Left lung (tissue), 10 donors: Measurements from ENCODE around the gene SPSB4. TPM values are rescaled to one million over a fixed set of nuclear protein-coding genes. Genes with fewer than 3 reads are reported as not detected.

Experiments used
- ATAC-seq: fragments of 200-7000 bp; cut with Tn5 transposase; one replicate; pipeline ENCODE4 v1.9.1; 2020; ENCODE audit warnings: moderate library complexity
- DNase-seq, 4 donors: peaks; one replicate each; pipeline ENCODE4 v3.0.0-alpha.2; 2013 to 2020
- H3K27ac ChIP-seq, 2 donors: fragments of 200-600 bp; sonication (generic) in 1 of 2; one replicate each; pipeline versions ENCODE4 v1.5.0 to v1.8.0; 2020 to 2021
- H3K27me3 ChIP-seq, 2 donors: fragments of 200-600 bp; sonication (generic) in 1 of 2; one replicate each; pipeline versions ENCODE4 v1.5.0 to v1.8.0; 2020 to 2021
- H3K36me3 ChIP-seq, 2 donors: fragments of 200-600 bp; sonication (generic) in 1 of 2; one replicate each; pipeline versions ENCODE4 v1.5.0 to v1.8.0; 2020 to 2021
- H3K4me1 ChIP-seq, 2 donors: fragments of 200-600 bp; one replicate each; pipeline ENCODE4 v1.8.0; 2021
- H3K4me3 ChIP-seq, 2 donors: fragments of 200-600 bp; sonication (generic) in 1 of 2; one replicate each; pipeline versions ENCODE4 v1.5.0 to v1.8.0; 2020 to 2021; ENCODE audit warnings: mild to moderate bottlenecking in 1 of 2
- H3K9me3 ChIP-seq, 2 donors: fragments of 200-600 bp; sonication (generic) in 1 of 2; one replicate each; pipeline versions ENCODE4 v1.5.0 to v1.8.0; 2020 to 2021
- CTCF ChIP-seq, 2 donors: fragments of 200-600 bp; sonication (generic) in 1 of 2; IDR thresholded peaks; one replicate each; pipeline versions ENCODE4 v1.5.0 to v1.8.0; 2021; ENCODE audit warnings: antibody characterized with exemption in 2 of 2
- intact Hi-C, 2 donors: fragments of 100-400 bp; cut with DNase I; formaldehyde crosslinking; loops; one replicate each; pipeline versions ENCODE4 v1.11.2 to v1.14.2; 2022
- polyA plus RNA-seq, 6 donors: library from polyadenylated mRNA; unstranded; fragments of 120-200 nt; gene quantifications; one replicate each; pipeline ENCODE4 v1.2.1, GENCODE V29; 2013; ENCODE audit not compliant: insufficient read length in 6 of 6
- total RNA-seq, 2 donors: library from RNA; stranded (reverse); fragmentation: NEBNext Ultra II Directional; extraction: Animal tissue kit (Norgen Biotek cat#: 25700); gene quantifications; one replicate each; pipeline ENCODE4 v1.2.1, GENCODE V29; 2021
- donor health status: DM: no; HTN: yes; CAD: no.
- donor health status: DM: no; HTN: no; CAD: no.

SPSB4 gene
- total and polyA plus RNA-seq, 8 donors = 1.3 to 9.9 (median 6.2) TPM

- no peak for TF ChIP-seq CTCF (IDR thresholded peaks at IDR 0.05)
- H3K4me3 ChIP-seq = no peak overlapping the region
- no peaks in the 10 kb centered on the region for H3K36me3 ChIP-seq
- ATAC-seq (no peak), DNase-seq (no peak)
- no peaks in the 10 kb centered on the region for H3K9me3 ChIP-seq
- intact Hi-C loops = no loop called here
- peaks cover 4 to 25% of the 10 kb centered on the region in 2 donors for H3K4me1 ChIP-seq
- H3K27ac ChIP-seq = no peak overlapping the region
- H3K27me3 ChIP-seq = peaks cover 21 to 58% of the 10 kb centered on the region in 2 donors
These were observed 4.0 kb downstream of the SPSB4 start for GRCh38 chr3:141055136-141055535.

DNA sequence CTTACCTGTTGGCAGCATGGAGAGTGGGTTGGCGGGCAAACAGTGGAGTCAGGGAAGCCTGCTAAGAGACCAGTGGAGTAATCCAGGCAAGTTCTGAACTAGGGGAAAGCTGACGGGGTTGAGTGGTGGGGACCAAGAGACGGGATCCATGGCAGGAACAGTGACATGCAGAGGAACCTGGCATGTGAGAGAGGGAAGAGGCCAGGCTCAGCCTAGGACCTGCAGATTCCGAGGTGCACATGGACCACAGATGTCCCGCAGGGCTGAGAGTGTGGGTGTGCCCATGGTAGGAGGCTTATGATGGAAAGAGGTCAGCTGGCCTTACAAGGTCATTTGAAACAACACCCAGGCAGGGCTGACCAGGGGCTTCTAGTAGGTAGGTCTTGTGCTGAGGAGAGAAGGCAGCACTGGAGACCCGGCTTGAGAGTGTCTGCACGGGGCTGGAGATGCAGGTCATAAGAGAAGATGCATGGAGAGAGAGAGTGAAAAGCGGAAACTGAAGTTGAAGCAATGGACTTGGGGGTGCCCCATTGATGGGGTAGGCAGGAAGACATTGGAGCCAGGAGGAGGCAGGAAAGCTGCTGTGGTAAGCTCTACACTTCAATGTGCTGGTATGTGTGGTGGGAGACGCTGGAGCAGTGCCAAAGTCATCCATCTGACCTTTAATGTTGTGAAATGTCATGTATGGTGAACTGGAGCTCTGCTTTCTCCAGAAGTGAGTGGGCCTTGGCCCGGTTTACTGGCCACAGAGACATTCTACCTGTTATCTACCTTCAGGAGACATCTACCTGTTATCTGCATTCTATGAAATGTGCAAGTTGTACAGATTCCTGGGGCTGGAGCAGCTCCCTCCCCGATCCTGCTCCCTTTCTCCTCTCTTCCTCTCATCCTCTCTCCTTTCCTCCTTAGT, 4.6 kb downstream of the SPSB4 start:
- ATAC-seq = no peak
- Histone ChIP-seq H3K27ac (no peak overlapping the region), H3K4me3 (no peak overlapping the region), H3K9me3 (no peaks in the 10 kb centered on the region), H3K4me1 (peaks cover 4 to 20% of the 10 kb centered on the region in 2 donors), H3K36me3 (no peaks in the 10 kb centered on the region), H3K27me3 (peaks cover 14 to 52% of the 10 kb centered on the region in 2 donors)
- TF ChIP-seq CTCF (IDR thresholded peaks at IDR 0.05) = no peak
- intact Hi-C loops = no loop called here
- no peak for DNase-seq

DNA sequence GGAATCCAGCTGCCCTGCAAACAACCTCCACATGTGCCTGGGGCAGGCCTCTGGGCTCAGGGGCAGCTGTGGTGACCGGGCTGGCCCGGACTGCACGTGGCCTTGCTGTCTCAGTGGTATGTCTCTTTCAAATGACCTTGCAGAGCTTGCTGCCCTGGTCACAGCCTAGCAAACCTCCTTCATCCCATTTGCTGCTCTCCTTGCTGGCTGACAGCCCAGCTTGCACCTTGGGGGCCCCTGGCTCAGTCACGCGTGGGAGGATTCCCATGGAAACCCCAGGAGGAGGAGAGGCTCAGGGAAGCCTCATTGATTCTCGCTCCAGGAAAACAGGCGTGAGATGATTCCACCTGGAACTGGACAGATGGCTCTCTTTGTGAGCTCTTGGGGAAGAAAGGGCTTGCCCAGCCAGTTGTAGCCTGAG, 5.6 kb downstream of the SPSB4 start:
- intact Hi-C loops = no loop called here
- Histone ChIP-seq H3K9me3 (no peaks in the 10 kb centered on the region), H3K4me1 (peaks cover 2 to 11% of the 10 kb centered on the region in 2 donors), H3K4me3 (no peak overlapping the region), H3K36me3 (no peaks in the 10 kb centered on the region), H3K27ac (no peak overlapping the region), H3K27me3 (peaks cover 10 to 42% of the 10 kb centered on the region in 2 donors)
- TF ChIP-seq CTCF (IDR thresholded peaks at IDR 0.05) = no peak
- ATAC-seq (no peak), DNase-seq (no peak)

DNA sequence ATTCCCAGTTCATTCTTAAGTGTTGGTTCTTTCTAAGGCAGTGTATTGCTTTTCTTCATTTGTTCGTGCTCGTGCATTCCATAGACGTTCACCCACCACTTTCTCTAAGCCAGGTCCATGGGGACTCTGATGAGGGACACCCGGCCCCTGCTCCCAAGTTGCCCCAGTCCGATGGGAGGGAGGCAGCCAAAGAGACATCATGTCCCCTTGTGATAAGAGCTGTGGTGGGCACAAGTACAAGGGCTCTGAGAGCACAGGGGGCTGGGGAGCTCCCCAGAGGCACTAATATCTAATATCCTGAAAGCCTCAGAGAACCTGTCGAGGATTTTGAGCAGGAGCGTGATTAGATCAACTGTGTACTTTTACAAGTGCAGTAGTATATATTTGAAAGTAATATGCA, 6.3 kb downstream of the SPSB4 start:
- TF ChIP-seq CTCF (IDR thresholded peaks at IDR 0.05) = no peak
- no peak for ATAC-seq
- H3K4me3 ChIP-seq = no peak overlapping the region
- H3K27me3 ChIP-seq = peaks cover 3 to 35% of the 10 kb centered on the region in 2 donors
- DNase-seq = no peak
- intact Hi-C loops = no loop called here
- no peak overlapping the region for H3K27ac ChIP-seq
- H3K36me3 ChIP-seq = no peaks in the 10 kb centered on the region
- H3K4me1 ChIP-seq = peaks cover 0 to 4% of the 10 kb centered on the region in 2 donors
- no peaks in the 10 kb centered on the region for H3K9me3 ChIP-seq

GRCh38 chr3:141057946-141058800, 7.0 kb downstream of the SPSB4 start:
- no peaks in the 10 kb centered on the region for H3K4me1 ChIP-seq
- no peak for TF ChIP-seq CTCF (IDR thresholded peaks at IDR 0.05)
- no peak for DNase-seq
- H3K9me3 ChIP-seq = no peaks in the 10 kb centered on the region
- no peak overlapping the region for H3K4me3 ChIP-seq
- peaks cover 0 to 28% of the 10 kb centered on the region in 2 donors for H3K27me3 ChIP-seq
- H3K36me3 ChIP-seq = no peaks in the 10 kb centered on the region
- ATAC-seq = no peak
- intact Hi-C loops = no loop called here
- no peak overlapping the region for H3K27ac ChIP-seq
